B cell (primary cell): ENCODE measurements around the gene MAP3K20.

Experiments
- CTCF ChIP-seq: fragments of 200-600 bp; IDR thresholded peaks from one replicate; pipeline ENCODE4 v1.8.0; 2022; ENCODE audit warnings: antibody characterized with exemption, mild to moderate bottlenecking
- EZH2 ChIP-seq: IDR thresholded peaks from 2 replicates; pipeline ENCODE4 v1.6.1; 2012; ENCODE audit warnings: borderline replicate concordance, low read depth, mild to moderate bottlenecking, moderate library complexity, low read length; ENCODE audit not compliant: insufficient read depth, poor library complexity, severe bottlenecking

GRCh38 chr2:173107629-173108022 lies 32.0 kb downstream of the MAP3K20 start:
- TF ChIP-seq CTCF = no peak
- no peak for TF ChIP-seq EZH2
